GM12874 (cell line): Measurements from ENCODE around the gene KIF13A.

ENCODE experiments used
- CTCF ChIP-seq: IDR thresholded peaks from 2 replicates; pipeline ENCODE4 v1.5.1; 2011; ENCODE audit warnings: low read depth, mild to moderate bottlenecking, control low read depth, low read length, moderate library complexity; ENCODE audit not compliant: insufficient read depth

Gene KIF13A

GRCh38 chr6:17972074-17972952 is 15.1 kb downstream of the KIF13A start:
- TF ChIP-seq CTCF: no peak

GRCh38 chr6:17971128-17972073 is 16.0 kb downstream of the KIF13A start:
- no peak for TF ChIP-seq CTCF

- TF ChIP-seq CTCF: no peak
Measured at GRCh38 chr6:17968876-17969275, 18.6 kb downstream of the KIF13A start.

GRCh38 chr6:17967668-17968518 is 19.5 kb downstream of the KIF13A start:
- no peak for TF ChIP-seq CTCF

GRCh38 chr6:17966451-17966850 is 21.0 kb downstream of the KIF13A start:
- no peak for TF ChIP-seq CTCF

GRCh38 chr6:17965397-17965796 is 22.0 kb downstream of the KIF13A start:
- no peak for TF ChIP-seq CTCF
